Lung microvascular endothelial cell (primary cell): ENCODE measurements around the gene DEFB131B. TPM values are rescaled to one million over a fixed set of nuclear protein-coding genes. Genes with fewer than 3 reads are reported as not detected.
"Not testable (repeated sequence)": the region's sequence is repeated elsewhere in the genome, so short reads cannot be mapped to it uniquely, and the experiment has no call there.

Experiments used
- DNase-seq, 2 donors: peaks; one replicate each; pipeline versions ENCODE4 v3.0.0 to v3.0.0-alpha.2; 2010; ENCODE audit warnings: low read depth in 2 of 2
- total RNA-seq: library from RNA; depleted of rRNA; stranded (reverse); fragments of >200 nt; gene quantifications from 2 replicates; pipeline ENCODE4 v1.2.1, GENCODE V29; 2014

The DEFB131B gene
- total RNA-seq, 1 donor from 2014 or later = not detected

- not testable (repeated sequence) for DNase-seq
Observed at GRCh38 chr11:71911321-71911985, 33.2 kb downstream of the DEFB131B start.

GRCh38 chr11:71911986-71912340 is 33.7 kb downstream of the DEFB131B start:
- DNase-seq = not testable (repeated sequence)

- DNase-seq = no peak
Observed at GRCh38 chr11:71913756-71914526, 35.7 kb downstream of the DEFB131B start.

GRCh38 chr11:71914617-71915189 is 36.5 kb downstream of the DEFB131B start:
- no peak for DNase-seq

GRCh38 chr11:71917646-71918140 is 39.4 kb downstream of the DEFB131B start:
- no peak for DNase-seq

GRCh38 chr11:71927820-71928736 is 49.8 kb downstream of the DEFB131B start, which contains the start of gene XNDC1N:
TSS of gene XNDC1N (minus strand) at chr11:71928594. CDS start at chr11:71923353, 5,241 bp downstream.
- DNase-seq = peak; percentile 91

- DNase-seq = peak; percentile 96
Observed at GRCh38 chr11:71928737-71929443, 50.6 kb downstream of the DEFB131B start, which contains the start of gene RNF121. TSS of gene RNF121 (plus strand) at chr11:71929046. CDS start at chr11:71929062, 16 bp downstream.

- no peak for DNase-seq
Observed at GRCh38 chr11:71929491-71929890, 51.2 kb downstream of the DEFB131B start.

- DNase-seq = no peak
Observed at GRCh38 chr11:71930556-71931244, 52.4 kb downstream of the DEFB131B start.

- DNase-seq = no peak
Observed at GRCh38 chr11:71931245-71931602, 53.0 kb downstream of the DEFB131B start.

GRCh38 chr11:71933141-71933933 is 55.1 kb downstream of the DEFB131B start:
- no peak for DNase-seq

Other genes starting within 250 kb of the DEFB131B start
- not detected in 2 replicates for gene DEFB108B, start 45.3 kb upstream of the DEFB131B start, total RNA-seq
- gene XNDC1N, start 50.1 kb downstream of the DEFB131B start, total RNA-seq = 5.7 and 6.0 TPM in 2 replicates
- gene RNF121, start 50.6 kb downstream of the DEFB131B start, total RNA-seq = 22.4 and 27.8 TPM in 2 replicates
- 1.1 and 2.0 TPM in 2 replicates for gene IL18BP, start 120.5 kb downstream of the DEFB131B start, total RNA-seq
- gene NUMA1, start 202.1 kb downstream of the DEFB131B start, total RNA-seq = 103 and 107 TPM in 2 replicates
- gene LRRC51, start 202.4 kb downstream of the DEFB131B start, total RNA-seq = 2.4 and 4.0 TPM in 2 replicates
- 78.7 and 95.0 TPM in 2 replicates for gene LAMTOR1, start 224.8 kb downstream of the DEFB131B start, total RNA-seq
- gene TOMT, start 227.5 kb downstream of the DEFB131B start, total RNA-seq = 0.20 TPM in 1 of 2 replicates, not detected in the other
- gene ANAPC15, start 234.2 kb downstream of the DEFB131B start, total RNA-seq = 16.9 and 25.1 TPM in 2 replicates